Mesodermal cell (in vitro differentiated cells): ENCODE data around the gene KLHL1.

Experiments used
- H3K27ac ChIP-seq: 2 replicates; pipeline ENCODE4 v1.7.0; 2013; ENCODE audit warnings: mild to moderate bottlenecking, low read depth, low read length, moderate library complexity; ENCODE audit not compliant: severe bottlenecking
- H3K36me3 ChIP-seq: 2 replicates; pipeline ENCODE4 v1.7.1; 2013; ENCODE audit warnings: mild to moderate bottlenecking, low read length, moderate library complexity; ENCODE audit not compliant: control insufficient read depth, insufficient read depth
- H3K4me1 ChIP-seq: one replicate; pipeline ENCODE4 v1.7.1; 2013; ENCODE audit warnings: mild to moderate bottlenecking, low read length; ENCODE audit not compliant: insufficient read depth, control insufficient read depth, poor library complexity, severe bottlenecking
- H3K4me3 ChIP-seq: 2 replicates; pipeline ENCODE4 v1.7.0; 2013; ENCODE audit warnings: low read length, control low read depth, mild to moderate bottlenecking; ENCODE audit not compliant: insufficient read depth, poor library complexity, severe bottlenecking; ENCODE audit errors: extremely low read depth
- H3K9me3 ChIP-seq: 2 replicates; pipeline ENCODE4 v1.7.1; 2013; ENCODE audit warnings: mild to moderate bottlenecking, low read length, moderate library complexity; ENCODE audit not compliant: control insufficient read depth
- WGBS, 2 experiments: methylation state at CpG; one replicate each; pipeline ENCODE4 v1.1.5; 2013; ENCODE audit warnings: missing lambda C conversion rate in 2 of 2; ENCODE audit not compliant: insufficient coverage in 2 of 2; 5-methylcytosine and 5-hydroxymethylcytosine counted together

The KLHL1 gene

GRCh38 chr13:69951412-69951811 is 156.8 kb downstream of the KLHL1 start:
- H3K4me3 ChIP-seq = no peak overlapping the region
- WGBS, 2 experiments = 100% methylated on average over 1 of the region's 2 CpGs; no CpG with 5 or more reads in 1 of the 2 experiments
- no peaks in the 10 kb centered on the region for H3K4me1 ChIP-seq
- no peaks in the 10 kb centered on the region for H3K36me3 ChIP-seq
- no peaks in the 10 kb centered on the region for H3K9me3 ChIP-seq
- no peak overlapping the region for H3K27ac ChIP-seq

GRCh38 chr13:69950160-69950559 is 158.1 kb downstream of the KLHL1 start:
- Histone ChIP-seq H3K27ac (no peak overlapping the region), H3K4me1 (no peaks in the 10 kb centered on the region), H3K36me3 (no peaks in the 10 kb centered on the region), H3K9me3 (no peaks in the 10 kb centered on the region), H3K4me3 (no peak overlapping the region)
- WGBS, 2 experiments = 83 to 100% methylated on average over 3 of the region's 4 CpGs

- H3K27ac ChIP-seq = no peak overlapping the region
- H3K4me1 ChIP-seq = no peaks in the 10 kb centered on the region
- no peaks in the 10 kb centered on the region for H3K9me3 ChIP-seq
- no peak overlapping the region for H3K4me3 ChIP-seq
- WGBS, 2 experiments = 83% methylated on average over 1 of the region's 3 CpGs; no CpG with 5 or more reads in 1 of the 2 experiments
- no peaks in the 10 kb centered on the region for H3K36me3 ChIP-seq
Measured at GRCh38 chr13:69948016-69948415, 160.2 kb downstream of the KLHL1 start.

- no peak overlapping the region for H3K4me3 ChIP-seq
Measured at GRCh38 chr13:69947582-69947981, 160.7 kb downstream of the KLHL1 start.

GRCh38 chr13:69946511-69946910 is 161.7 kb downstream of the KLHL1 start:
- Histone ChIP-seq H3K4me1 (no peaks in the 10 kb centered on the region), H3K36me3 (no peaks in the 10 kb centered on the region), H3K27ac (no peak overlapping the region), H3K4me3 (no peak overlapping the region), H3K9me3 (no peaks in the 10 kb centered on the region)
- WGBS, 2 experiments = no CpG with 5 or more reads among the region's 1 CpG

More at GRCh38 chr13:69947582-69947981, 160.7 kb downstream of the KLHL1 start:
- WGBS, 2 experiments = 80% methylated on average over 1 of the region's 2 CpGs; no CpG with 5 or more reads in 1 of the 2 experiments
- no peaks in the 10 kb centered on the region for H3K36me3 ChIP-seq
- H3K27ac ChIP-seq = no peak overlapping the region
- no peaks in the 10 kb centered on the region for H3K4me1 ChIP-seq
- no peaks in the 10 kb centered on the region for H3K9me3 ChIP-seq

GRCh38 chr13:69935043-69935442 is 173.2 kb downstream of the KLHL1 start:
- no peak overlapping the region for H3K4me3 ChIP-seq
- no peak overlapping the region for H3K27ac ChIP-seq
- H3K4me1 ChIP-seq = no peaks in the 10 kb centered on the region
- 80% methylated on average over 1 of the region's 2 CpGs; no CpG with 5 or more reads in 1 of the 2 experiments for WGBS, 2 experiments
- H3K36me3 ChIP-seq = no peaks in the 10 kb centered on the region
- no peaks in the 10 kb centered on the region for H3K9me3 ChIP-seq

- Histone ChIP-seq H3K4me3 (no peak overlapping the region), H3K27ac (no peak overlapping the region), H3K4me1 (no peaks in the 10 kb centered on the region), H3K36me3 (no peaks in the 10 kb centered on the region), H3K9me3 (no peaks in the 10 kb centered on the region)
- 88 to 91% methylated on average over 3 of the region's 4 CpGs for WGBS, 2 experiments
Measured at GRCh38 chr13:69928262-69928661, 180.0 kb downstream of the KLHL1 start.

- no peak overlapping the region for H3K27ac ChIP-seq
Measured at GRCh38 chr13:69921156-69921555, 187.1 kb downstream of the KLHL1 start.

GRCh38 chr13:69912630-69913029 is 195.6 kb downstream of the KLHL1 start:
- Histone ChIP-seq H3K27ac (no peak overlapping the region), H3K4me3 (no peak overlapping the region), H3K4me1 (no peaks in the 10 kb centered on the region), H3K9me3 (peaks cover 4% of the 10 kb centered on the region), H3K36me3 (no peaks in the 10 kb centered on the region)
- WGBS, 2 experiments = 59 to 100% methylated on average over 1 to 2 of the region's 2 CpGs

More at GRCh38 chr13:69921156-69921555, 187.1 kb downstream of the KLHL1 start:
- Histone ChIP-seq H3K4me3 (no peak overlapping the region), H3K9me3 (peaks cover 5% of the 10 kb centered on the region), H3K36me3 (no peaks in the 10 kb centered on the region), H3K4me1 (no peaks in the 10 kb centered on the region)
- WGBS, 2 experiments = no CpG with 5 or more reads among the region's 2 CpGs

- H3K36me3 ChIP-seq = no peaks in the 10 kb centered on the region
- H3K4me3 ChIP-seq = no peak overlapping the region
- H3K27ac ChIP-seq = no peak overlapping the region
- no peaks in the 10 kb centered on the region for H3K9me3 ChIP-seq
- no peaks in the 10 kb centered on the region for H3K4me1 ChIP-seq
Measured at GRCh38 chr13:69910800-69911199, 197.5 kb downstream of the KLHL1 start.

GRCh38 chr13:69904784-69905183 is 203.5 kb downstream of the KLHL1 start:
- H3K27ac ChIP-seq = no peak overlapping the region
- no peaks in the 10 kb centered on the region for H3K9me3 ChIP-seq
- H3K4me1 ChIP-seq = no peaks in the 10 kb centered on the region
- no peak overlapping the region for H3K4me3 ChIP-seq
- H3K36me3 ChIP-seq = no peaks in the 10 kb centered on the region
